GM12874 (cell line): ENCODE measurements around the gene CCDC197.
A peak's percentile ranks its signal among the peaks of the same experiment; 100 is the strongest.

Source experiments
- CTCF ChIP-seq: IDR thresholded peaks from 2 replicates; pipeline ENCODE4 v1.5.1; 2011; ENCODE audit warnings: low read depth, mild to moderate bottlenecking, control low read depth, low read length, moderate library complexity; ENCODE audit not compliant: insufficient read depth

The CCDC197 gene

GRCh38 chr14:94005324-94006073, 8.4 kb downstream of the CCDC197 start:
- TF ChIP-seq CTCF = peak; percentile 68

- TF ChIP-seq CTCF = no peak
Measured at GRCh38 chr14:94008234-94008633, 11.1 kb downstream of the CCDC197 start.

- no peak for TF ChIP-seq CTCF
Measured at GRCh38 chr14:94009767-94010166, 12.7 kb downstream of the CCDC197 start.

- TF ChIP-seq CTCF = no peak
Measured at GRCh38 chr14:94010625-94011024, 13.5 kb downstream of the CCDC197 start.

GRCh38 chr14:94011795-94012194, 14.7 kb downstream of the CCDC197 start:
- no peak for TF ChIP-seq CTCF

- TF ChIP-seq CTCF = no peak
Measured at GRCh38 chr14:94014382-94014781, 17.3 kb downstream of the CCDC197 start.

GRCh38 chr14:94015223-94015622, 18.1 kb downstream of the CCDC197 start:
- TF ChIP-seq CTCF = 0 out of 2 replicates have a peak, but pooled peaks have one; percentile 10
